ENCODE data around the gene TLCD5.

The TLCD5 gene

DNA sequence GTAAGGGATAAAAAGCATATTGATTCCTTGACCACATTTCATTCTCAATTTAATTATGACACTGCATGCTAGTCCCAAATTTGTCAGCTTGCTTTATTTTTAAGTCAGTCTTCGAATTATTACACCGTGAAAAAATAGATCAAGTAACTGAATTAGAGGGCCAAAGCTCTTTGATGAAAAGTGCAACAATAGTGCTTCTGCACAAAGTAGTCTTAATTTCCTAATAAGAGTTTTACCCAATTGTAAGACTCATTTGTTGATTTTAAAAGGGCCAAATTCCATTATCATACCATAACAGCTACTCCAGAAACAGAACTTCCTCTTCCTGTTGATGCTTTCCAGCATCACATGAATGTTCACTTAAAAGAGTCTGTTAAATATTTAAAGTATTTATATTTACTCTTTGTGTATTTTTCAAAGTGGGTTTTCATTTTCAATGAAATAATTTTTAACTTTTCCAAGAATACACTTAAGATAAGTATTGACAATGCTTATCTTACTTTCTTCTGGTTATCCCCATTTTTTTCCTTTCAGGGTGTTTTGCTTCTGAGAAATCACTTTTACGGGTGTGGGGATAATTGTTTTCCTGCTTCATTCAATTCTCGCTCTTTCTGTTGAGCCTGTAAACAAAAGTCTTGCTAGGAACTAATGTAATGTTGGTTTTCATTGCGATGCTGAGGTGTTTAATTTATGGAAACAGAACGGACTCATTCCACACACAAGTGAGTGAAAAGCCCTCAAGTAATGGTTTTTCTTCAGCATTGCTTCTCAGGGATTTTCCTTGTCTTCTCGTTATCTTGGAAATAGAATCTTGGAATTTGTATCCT lies 13.2 kb downstream of the TLCD5 start:
- no peak for DNase-seq

GRCh38 chr11:120339394-120339890 lies 14.3 kb downstream of the TLCD5 start:
- DNase-seq, result peak; percentile 73

DNA sequence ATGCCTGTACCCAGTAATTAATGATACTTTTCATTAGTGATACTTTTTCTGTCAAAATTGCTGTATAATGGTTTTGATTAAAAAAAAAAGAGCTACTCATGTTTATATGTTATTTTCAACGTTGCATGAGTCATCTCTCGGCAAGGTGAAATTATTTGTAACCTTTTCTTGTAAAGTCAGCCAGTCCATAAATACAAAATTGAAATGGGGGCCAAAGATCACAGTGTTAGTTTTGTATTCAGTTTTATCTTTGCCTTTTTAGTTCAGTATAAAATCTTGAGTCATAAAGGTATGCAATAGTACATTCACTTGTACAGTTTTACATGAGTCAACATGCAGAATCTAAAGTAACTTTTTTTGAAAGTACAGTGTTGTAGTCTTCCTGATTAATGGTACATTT lies 15.4 kb downstream of the TLCD5 start:
- no peak for DNase-seq

- DNase-seq, result no peak
Observed at GRCh38 chr11:120342226-120342625, 17.1 kb downstream of the TLCD5 start.

GRCh38 chr11:120342678-120343077 lies 17.6 kb downstream of the TLCD5 start:
- no peak for DNase-seq

GRCh38 chr11:120343429-120343828 lies 18.3 kb downstream of the TLCD5 start:
- DNase-seq, result no peak

DNA sequence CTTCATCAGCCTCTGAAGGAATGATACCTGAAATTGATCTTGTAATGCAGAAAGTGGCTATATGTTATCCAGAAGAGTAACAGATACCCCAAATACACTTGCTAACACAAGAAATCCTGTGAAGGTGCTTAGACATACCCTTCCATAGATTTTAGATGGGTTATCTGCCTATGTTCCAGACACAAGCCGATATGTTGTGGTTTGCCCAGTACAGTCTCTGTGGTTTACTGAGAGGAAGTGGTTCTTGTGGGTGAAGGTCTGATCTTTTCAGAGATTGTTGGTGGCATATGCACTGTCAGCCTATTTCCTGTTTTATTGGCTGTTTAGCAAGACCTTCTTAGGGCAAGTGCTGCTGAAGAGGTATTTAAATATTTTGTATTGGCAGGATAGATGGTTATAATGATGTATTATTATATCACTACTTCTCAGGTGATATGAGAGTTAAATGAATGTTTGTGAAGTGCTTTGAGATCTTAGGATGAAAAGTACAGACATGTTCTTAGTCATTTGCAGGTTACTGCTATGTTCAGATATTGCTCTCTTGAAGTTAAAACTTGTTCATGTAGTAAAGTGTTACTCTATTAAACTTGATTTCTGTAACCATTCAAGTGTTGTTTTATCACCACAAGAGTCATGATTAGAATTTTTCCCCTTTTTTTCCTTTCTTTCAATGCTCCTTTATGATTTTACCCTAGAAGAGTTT lies 19.4 kb downstream of the TLCD5 start:
- peak; percentile 74 for DNase-seq

DNA sequence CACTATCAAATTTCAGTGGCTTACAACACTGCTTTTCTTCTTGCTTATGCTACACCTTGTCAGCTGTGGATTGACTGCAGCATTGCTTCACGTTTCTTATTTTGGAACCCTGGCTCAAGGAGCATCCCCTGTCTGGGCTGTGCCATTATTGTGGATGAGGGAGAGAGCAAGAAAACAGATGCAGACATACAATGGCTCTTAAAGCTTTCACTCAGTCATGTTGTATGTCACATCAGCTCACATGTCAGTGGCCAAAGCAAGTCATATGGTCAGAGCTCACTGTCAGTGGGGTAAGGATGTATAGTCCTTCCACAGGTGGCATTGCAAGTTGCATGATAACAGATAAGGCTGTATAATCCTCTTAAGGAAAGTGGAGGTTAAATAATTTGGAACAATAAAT lies 21.1 kb downstream of the TLCD5 start:
- no peak for DNase-seq

DNA sequence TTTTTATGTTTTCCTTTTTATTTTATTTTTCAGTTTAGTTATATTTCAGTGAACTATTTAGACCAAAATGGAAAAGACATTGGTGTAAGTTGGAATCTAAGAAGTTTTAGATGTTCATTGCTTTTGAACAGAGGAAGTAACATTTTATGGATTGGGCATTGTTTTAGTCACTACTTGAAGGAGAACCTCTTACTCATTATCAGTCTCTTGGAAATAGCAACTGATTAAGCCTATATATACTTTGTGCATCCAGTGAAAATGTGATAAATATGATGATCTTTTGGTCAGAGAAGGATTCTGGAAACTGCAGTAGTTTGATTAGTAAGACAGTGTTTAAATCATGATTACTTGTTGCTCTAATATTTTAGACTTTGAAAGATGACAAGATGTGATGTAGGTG lies 25.5 kb downstream of the TLCD5 start:
- DNase-seq, result no peak

GRCh38 chr11:120352405-120352804 lies 27.3 kb downstream of the TLCD5 start:
- DNase-seq, result peak; percentile 72

GRCh38 chr11:120354068-120354467 lies 29.0 kb downstream of the TLCD5 start:
- peak; percentile 91 for DNase-seq

GRCh38 chr11:120354779-120355178 lies 29.7 kb downstream of the TLCD5 start:
- DNase-seq, result no peak

- no peak for DNase-seq
Observed at GRCh38 chr11:120357620-120358019, 32.5 kb downstream of the TLCD5 start.

DNA sequence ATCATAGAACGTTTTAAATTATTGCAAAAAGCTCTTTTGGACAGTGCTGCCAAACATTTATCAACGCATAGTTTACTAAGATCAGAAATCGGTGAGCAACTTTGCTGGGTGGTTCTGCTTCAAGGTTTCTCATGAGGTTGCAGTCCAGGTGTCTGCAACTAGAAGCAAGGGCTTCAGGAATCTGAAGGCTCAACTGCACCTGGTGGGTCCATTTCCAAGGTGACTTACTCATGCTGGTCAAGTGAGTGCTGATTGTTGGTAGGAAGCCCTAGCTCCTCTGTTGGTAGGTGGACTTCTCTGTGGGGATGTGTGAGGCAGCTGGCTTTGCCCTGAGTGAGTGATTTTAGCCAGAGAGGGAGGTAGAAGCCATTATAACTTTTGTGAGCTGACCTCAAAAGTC lies 33.6 kb downstream of the TLCD5 start:
- no peak for DNase-seq

DNA sequence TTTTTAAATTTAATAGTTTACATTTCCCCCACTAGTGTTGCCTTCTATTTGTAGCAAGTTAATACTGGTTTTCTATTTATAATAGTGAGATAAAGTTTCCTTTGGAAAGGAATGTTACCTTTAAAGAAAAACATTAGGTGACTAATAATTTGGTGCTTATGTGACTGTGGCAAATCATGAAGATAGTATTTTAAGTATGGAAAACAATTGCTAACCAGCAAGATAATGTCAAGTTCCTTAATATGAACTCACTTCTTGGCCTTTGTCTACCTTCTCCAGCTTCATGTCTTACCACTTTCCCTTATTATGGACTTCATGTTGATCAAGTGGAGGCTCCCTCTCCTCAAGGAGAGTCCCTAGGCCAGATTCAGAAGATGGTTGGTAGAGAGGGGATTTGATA lies 38.3 kb downstream of the TLCD5 start:
- no peak for DNase-seq

DNA sequence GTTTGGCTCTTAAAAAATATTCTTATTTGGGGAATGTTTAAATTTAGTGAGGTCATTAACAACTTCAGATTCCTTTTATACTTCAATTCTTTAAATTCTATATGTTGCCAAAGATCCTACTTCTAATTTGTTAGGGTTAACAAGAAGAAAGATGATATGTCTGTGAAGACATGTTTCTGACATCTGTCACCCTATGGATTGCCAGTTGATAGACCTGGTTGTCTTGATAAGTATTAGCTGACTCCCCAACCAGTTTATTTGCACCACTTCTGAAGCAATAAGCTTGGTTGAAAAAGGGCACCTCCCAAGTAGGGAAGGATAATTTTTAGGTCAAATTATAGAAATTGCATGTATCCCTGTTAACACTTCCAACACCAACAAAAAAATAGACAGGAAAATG lies 40.4 kb downstream of the TLCD5 start:
- DNase-seq, result no peak

DNA sequence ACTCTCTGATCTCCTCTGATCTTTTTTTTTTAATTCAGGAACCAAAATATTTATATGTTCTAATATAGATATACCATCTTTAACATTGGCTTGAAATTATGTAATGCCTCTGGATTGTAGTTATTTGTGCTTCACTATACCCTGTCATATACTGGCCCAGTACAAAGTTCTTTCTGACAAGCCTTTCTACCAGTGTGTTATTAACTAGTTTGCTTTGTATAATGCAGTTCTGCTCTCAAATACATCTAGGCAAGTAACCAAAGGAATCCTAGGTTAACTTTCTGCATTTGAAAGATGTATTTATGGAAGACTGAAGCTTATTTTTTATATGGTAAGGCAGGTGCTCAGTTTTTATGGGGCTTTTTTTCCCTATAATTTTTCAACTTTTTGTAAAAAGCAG lies 47.2 kb downstream of the TLCD5 start:
- no peak for DNase-seq

- DNase-seq, result no peak
Observed at GRCh38 chr11:120375076-120375475, 50.0 kb downstream of the TLCD5 start.

DNA sequence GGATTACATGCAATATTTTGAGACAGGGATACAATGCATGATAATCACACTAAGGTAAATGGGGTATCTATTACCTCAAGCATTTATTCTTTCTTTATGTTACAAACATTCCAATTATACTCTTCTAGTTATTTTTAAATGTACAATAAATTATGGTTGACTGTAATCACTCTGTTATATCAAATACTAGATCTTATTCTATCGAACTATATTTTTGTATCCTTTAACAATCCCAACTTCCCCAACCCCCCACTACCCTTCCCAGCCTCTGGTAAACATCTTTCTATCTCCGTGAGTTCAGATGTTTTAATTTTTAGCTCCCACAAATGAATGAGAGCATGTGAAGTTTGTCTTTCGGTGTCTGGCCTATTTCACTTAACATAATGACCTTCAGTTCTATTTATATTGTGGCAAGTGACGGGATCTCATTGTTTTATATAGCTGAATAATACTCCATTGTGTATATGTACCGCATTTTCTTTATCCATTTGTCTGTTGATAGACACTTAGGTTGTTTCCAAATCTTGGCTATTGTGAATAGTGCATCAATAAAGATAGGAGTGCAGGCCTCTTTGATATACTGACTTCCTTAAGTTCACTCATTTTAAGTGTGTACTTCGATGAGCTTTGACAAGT lies 51.6 kb downstream of the TLCD5 start:
- no peak for DNase-seq

DNA sequence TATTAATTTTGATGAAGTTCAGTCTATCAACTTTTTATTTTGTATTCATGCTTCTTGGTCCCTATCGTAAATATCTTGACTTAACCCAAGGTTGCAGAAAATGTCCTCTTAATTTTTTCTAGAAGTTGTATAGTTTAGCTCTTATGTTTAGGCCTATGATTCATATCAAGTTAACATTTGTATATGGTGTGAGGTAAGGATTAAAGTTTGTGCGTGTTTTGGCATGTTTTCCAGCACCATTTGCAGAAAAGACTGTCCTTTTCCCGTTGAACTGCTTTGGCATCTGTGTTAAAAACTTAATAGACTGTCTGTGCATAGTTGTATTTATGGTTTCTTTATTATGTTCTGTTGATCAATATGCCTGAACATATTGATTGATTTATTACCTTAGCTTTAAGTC lies 53.4 kb downstream of the TLCD5 start:
- no peak for DNase-seq

DNA sequence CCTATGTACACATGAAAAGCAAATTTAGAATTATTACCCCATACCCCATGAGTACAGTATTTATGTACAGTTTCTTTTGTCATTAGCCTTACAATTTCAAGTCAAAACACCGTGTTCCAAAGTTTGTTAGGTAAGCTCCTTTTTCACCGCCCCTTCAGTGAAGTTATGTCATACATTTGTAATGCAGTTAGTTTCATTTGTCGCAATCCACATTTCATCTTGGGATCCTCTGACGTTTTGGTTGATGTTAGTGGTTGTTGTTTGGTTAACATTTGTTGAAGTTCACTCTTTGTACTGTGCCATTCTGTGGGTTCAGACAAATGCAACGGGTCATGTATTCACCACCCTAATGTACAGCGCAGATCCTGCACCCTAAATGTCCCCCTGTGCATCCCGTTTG lies 56.3 kb downstream of the TLCD5 start:
- no peak for DNase-seq

Measured in islet precursor cell (in vitro differentiated cells).